Hematopoietic multipotent progenitor cell treated with erythropoietin and hydrocortisone succinate and interleukin-3 and kit ligand, for 15 days (in vitro differentiated cells): ENCODE results near the gene IFNA1.
A peak's percentile ranks its signal among the peaks of the same experiment; 100 is the strongest.
"Not testable (repeated sequence)": the region's sequence is repeated elsewhere in the genome, so short reads cannot be mapped to it uniquely, and the experiment has no call there.

Experiments used
- DNase-seq: peaks from one replicate; pipeline ENCODE4 v3.0.0-alpha.2; 2015; ENCODE audit warnings: low spot score

IFNA1 gene

GRCh38 chr9:21440139-21440538 lies at the start of gene IFNA1:
Gene IFNA1 (plus strand): TSS chr9:21440439. CDS start chr9:21440508, 69 bp downstream.
- no peak for DNase-seq

GRCh38 chr9:21392270-21392669 lies 48.0 kb upstream of the IFNA1 start:
- no peak for DNase-seq

GRCh38 chr9:21395778-21396717 lies 44.2 kb upstream of the IFNA1 start:
- peak; percentile 22 for DNase-seq

- no peak for DNase-seq
These were observed 41.2 kb upstream of the IFNA1 start for GRCh38 chr9:21398955-21399489.

- no peak for DNase-seq
These were observed 40.3 kb upstream of the IFNA1 start for GRCh38 chr9:21399956-21400355.

GRCh38 chr9:21402386-21403251 lies 37.6 kb upstream of the IFNA1 start:
- no peak for DNase-seq

GRCh38 chr9:21404146-21404545 lies 36.1 kb upstream of the IFNA1 start:
- no peak for DNase-seq

GRCh38 chr9:21408817-21409216 lies 31.4 kb upstream of the IFNA1 start, which contains the start of gene IFNA8:
Gene IFNA8 (plus strand): TSS chr9:21409117. CDS start chr9:21409177, 60 bp downstream.
- no peak for DNase-seq

GRCh38 chr9:21412107-21412506 lies 28.1 kb upstream of the IFNA1 start:
- no peak for DNase-seq

- DNase-seq = no peak
These were observed 27.1 kb upstream of the IFNA1 start for GRCh38 chr9:21413151-21413550.

- DNase-seq = no peak
These were observed 26.6 kb upstream of the IFNA1 start for GRCh38 chr9:21413624-21414023.

GRCh38 chr9:21414220-21414940 lies 25.9 kb upstream of the IFNA1 start:
- DNase-seq = no peak

GRCh38 chr9:21415493-21416267 lies 24.6 kb upstream of the IFNA1 start:
- no peak for DNase-seq

GRCh38 chr9:21428235-21428634 lies 12.0 kb upstream of the IFNA1 start:
- no peak for DNase-seq

GRCh38 chr9:21429191-21429590 lies 11.0 kb upstream of the IFNA1 start:
- DNase-seq = no peak

- no peak for DNase-seq
These were observed 7.4 kb upstream of the IFNA1 start for GRCh38 chr9:21432672-21433425.

- peak; percentile 26 for DNase-seq
These were observed 5.8 kb upstream of the IFNA1 start for GRCh38 chr9:21434202-21435014.

GRCh38 chr9:21435015-21435383 lies 5.2 kb upstream of the IFNA1 start:
- DNase-seq = not testable (repeated sequence)

- no peak for DNase-seq
These were observed 3.8 kb downstream of the IFNA1 start for GRCh38 chr9:21443849-21444625.
